ENCODE results near the gene LCNL1.

Gene LCNL1

DNA sequence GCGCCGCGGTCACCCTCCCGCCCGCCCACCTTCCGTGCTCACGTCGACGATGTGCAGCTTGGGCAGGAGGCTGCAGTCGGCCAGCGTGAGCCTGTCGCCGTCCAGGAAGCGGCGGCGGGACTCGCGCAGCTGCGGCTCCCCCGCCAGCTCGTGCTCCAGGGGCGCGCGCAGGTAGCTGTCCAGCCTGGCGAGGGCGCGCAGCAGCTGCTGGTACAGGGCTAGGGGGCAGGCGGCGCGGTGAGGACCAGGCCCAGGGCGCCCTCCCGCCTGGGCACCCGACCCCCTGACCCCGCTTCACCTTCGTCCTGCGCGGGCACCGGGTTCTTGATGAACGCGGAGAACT lies 12.1 kb downstream of the LCNL1 start:
- Histone ChIP-seq H3K36me3 (ENCODE audit: control insufficient read depth, low read length) (peaks cover 8% of the 10 kb centered on the region), H3K4me2 (ENCODE audit: low read length) (no peak overlapping the region), H4K20me1 (ENCODE audit: control insufficient read depth, insufficient read depth, low read depth, low read length) (peaks cover 7% of the 10 kb centered on the region; the same call in 1 of the 2 replicates), H3K79me2 (ENCODE audit: control insufficient read depth, low read length) (peaks cover 10% of the 10 kb centered on the region), H3K9me3 (ENCODE audit: control insufficient read depth, insufficient read depth, low read length) (no peaks in the 10 kb centered on the region), H3F3A (ENCODE audit: control insufficient read depth, insufficient read depth) (no peaks in the 10 kb centered on the region), H3K4me1 (ENCODE audit: control insufficient read depth, low read length) (peaks cover 33% of the 10 kb centered on the region), H3K9me2 (replicated peaks; ENCODE audit: control insufficient read depth, low read length) (no peaks in the 10 kb centered on the region), H3K27me3 (ENCODE audit: control insufficient read depth, low read length) (peaks cover 36% of the 10 kb centered on the region), H3K27ac (ENCODE audit: low read depth, low read length) (no peak overlapping the region), H3K4me3 (ENCODE audit: low read length) (no peak overlapping the region)
- TF ChIP-seq, protein P1, sequence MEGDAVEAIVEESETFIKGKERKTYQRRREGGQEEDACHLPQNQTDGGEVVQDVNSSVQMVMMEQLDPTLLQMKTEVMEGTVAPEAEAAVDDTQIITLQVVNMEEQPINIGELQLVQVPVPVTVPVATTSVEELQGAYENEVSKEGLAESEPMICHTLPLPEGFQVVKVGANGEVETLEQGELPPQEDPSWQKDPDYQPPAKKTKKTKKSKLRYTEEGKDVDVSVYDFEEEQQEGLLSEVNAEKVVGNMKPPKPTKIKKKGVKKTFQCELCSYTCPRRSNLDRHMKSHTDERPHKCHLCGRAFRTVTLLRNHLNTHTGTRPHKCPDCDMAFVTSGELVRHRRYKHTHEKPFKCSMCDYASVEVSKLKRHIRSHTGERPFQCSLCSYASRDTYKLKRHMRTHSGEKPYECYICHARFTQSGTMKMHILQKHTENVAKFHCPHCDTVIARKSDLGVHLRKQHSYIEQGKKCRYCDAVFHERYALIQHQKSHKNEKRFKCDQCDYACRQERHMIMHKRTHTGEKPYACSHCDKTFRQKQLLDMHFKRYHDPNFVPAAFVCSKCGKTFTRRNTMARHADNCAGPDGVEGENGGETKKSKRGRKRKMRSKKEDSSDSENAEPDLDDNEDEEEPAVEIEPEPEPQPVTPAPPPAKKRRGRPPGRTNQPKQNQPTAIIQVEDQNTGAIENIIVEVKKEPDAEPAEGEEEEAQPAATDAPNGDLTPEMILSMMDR (IDR thresholded peaks at IDR 0.05; ENCODE audit: low read depth, low read length, poor library complexity, severe bottlenecking) = no peak
- no peak for TF ChIP-seq EZH2phosphoT487 (IDR thresholded peaks at IDR 0.05; ENCODE audit: borderline replicate concordance, low read length)

DNA sequence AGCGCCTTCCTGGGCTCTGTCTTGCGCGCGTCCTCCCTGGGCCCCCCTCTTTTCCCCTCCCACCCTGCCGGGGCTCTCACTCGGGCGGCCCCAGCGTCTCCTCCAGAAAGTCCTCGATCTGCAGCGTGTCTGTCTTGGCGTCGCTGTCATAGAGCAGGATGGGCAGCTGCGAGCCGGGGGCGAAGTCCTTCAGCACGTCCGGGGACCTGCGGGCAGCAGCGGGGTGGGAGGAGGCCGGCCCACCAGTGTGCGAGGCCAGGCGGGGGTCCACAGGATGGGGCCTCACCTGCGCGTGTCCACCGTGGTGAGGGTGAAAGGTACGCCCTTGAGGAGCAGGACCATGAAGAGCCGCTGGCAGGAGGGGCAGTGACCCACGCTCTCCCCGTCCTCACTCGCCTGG lies 12.6 kb downstream of the LCNL1 start:
- Histone ChIP-seq H3K9me3 (ENCODE audit: control insufficient read depth, insufficient read depth, low read length) (no peaks in the 10 kb centered on the region), H3K27ac (ENCODE audit: low read depth, low read length) (no peak overlapping the region), H3F3A (ENCODE audit: control insufficient read depth, insufficient read depth) (no peaks in the 10 kb centered on the region), H3K36me3 (ENCODE audit: control insufficient read depth, low read length) (peaks cover 8% of the 10 kb centered on the region), H3K4me1 (ENCODE audit: control insufficient read depth, low read length) (peaks cover 38% of the 10 kb centered on the region), H3K4me2 (ENCODE audit: low read length) (no peak overlapping the region), H3K9me2 (replicated peaks; ENCODE audit: control insufficient read depth, low read length) (no peaks in the 10 kb centered on the region), H3K4me3 (ENCODE audit: low read length) (no peak overlapping the region), H4K20me1 (ENCODE audit: control insufficient read depth, insufficient read depth, low read depth, low read length) (peaks cover 7% of the 10 kb centered on the region; the same call in 1 of the 2 replicates), H3K27me3 (ENCODE audit: control insufficient read depth, low read length) (peaks cover 31% of the 10 kb centered on the region), H3K79me2 (ENCODE audit: control insufficient read depth, low read length) (peaks cover 10% of the 10 kb centered on the region)
- no peak for TF ChIP-seq EZH2phosphoT487 (IDR thresholded peaks at IDR 0.05; ENCODE audit: borderline replicate concordance, low read length)
- TF ChIP-seq, protein P1 (IDR thresholded peaks at IDR 0.05; ENCODE audit: low read depth, low read length, poor library complexity, severe bottlenecking) = no peak

DNA sequence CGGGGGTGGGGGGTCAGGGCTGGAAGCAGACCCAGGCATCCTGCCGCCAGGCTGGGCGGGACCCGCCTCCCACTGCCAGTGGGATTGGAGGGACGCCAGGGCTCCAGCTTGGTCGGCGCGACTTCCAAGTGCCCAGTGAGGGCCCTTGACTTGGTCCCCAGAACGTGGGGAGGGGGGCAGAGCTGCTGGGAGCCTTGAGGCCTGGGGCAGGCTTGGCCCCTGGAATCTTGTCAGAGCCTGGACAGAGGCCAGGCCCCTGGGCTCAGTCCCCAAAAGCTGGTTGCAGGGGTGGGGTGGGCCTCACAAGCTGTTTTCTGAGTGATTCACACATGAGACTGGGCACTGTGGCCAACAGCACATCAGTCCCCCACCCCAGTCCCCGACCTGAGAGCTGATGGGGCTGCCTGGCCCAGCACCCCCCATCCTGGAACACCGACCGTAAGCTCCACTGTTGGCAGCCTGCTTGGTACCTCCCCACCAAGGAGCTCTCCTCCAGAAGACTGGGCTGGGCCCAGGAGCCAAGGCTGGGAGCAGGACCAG lies 13.0 kb downstream of the LCNL1 start:
- no peak overlapping the region for H3K4me3 ChIP-seq (ENCODE audit: low read length)
- no peak overlapping the region for H3K27ac ChIP-seq (ENCODE audit: low read depth, low read length)
- H3K36me3 ChIP-seq (ENCODE audit: control insufficient read depth, low read length) = peaks cover 8% of the 10 kb centered on the region
- H3F3A ChIP-seq (ENCODE audit: control insufficient read depth, insufficient read depth) = no peaks in the 10 kb centered on the region
- no peaks in the 10 kb centered on the region for H3K9me2 ChIP-seq (replicated peaks; ENCODE audit: control insufficient read depth, low read length)
- TF ChIP-seq, protein P1 (IDR thresholded peaks at IDR 0.05; ENCODE audit: low read depth, low read length, poor library complexity, severe bottlenecking) = no peak
- TF ChIP-seq EZH2phosphoT487 (IDR thresholded peaks at IDR 0.05; ENCODE audit: borderline replicate concordance, low read length) = no peak
- peaks cover 42% of the 10 kb centered on the region for H3K4me1 ChIP-seq (ENCODE audit: control insufficient read depth, low read length)
- H3K79me2 ChIP-seq (ENCODE audit: control insufficient read depth, low read length) = peaks cover 10% of the 10 kb centered on the region
- H3K4me2 ChIP-seq (ENCODE audit: low read length) = peak overlapping the region; percentile 38
- H4K20me1 ChIP-seq (ENCODE audit: control insufficient read depth, insufficient read depth, low read depth, low read length) = peaks cover 7% of the 10 kb centered on the region; the same call in 1 of the 2 replicates
- H3K9me3 ChIP-seq (ENCODE audit: control insufficient read depth, insufficient read depth, low read length) = no peaks in the 10 kb centered on the region
- H3K27me3 ChIP-seq (ENCODE audit: control insufficient read depth, low read length) = peaks cover 28% of the 10 kb centered on the region

All from DOHH2 (cell line).